ENCODE data around the gene CTBP2.
"Not testable (repeated sequence)": the region's sequence is repeated elsewhere in the genome, so short reads cannot be mapped to it uniquely, and the experiment has no call there.

CTBP2 gene

GRCh38 chr10:124991835-124992234 lies 168.5 kb downstream of the CTBP2 start:
- DNase-seq = no peak

- DNase-seq = no peak
These were observed 169.4 kb downstream of the CTBP2 start for GRCh38 chr10:124990671-124991625.

DNA sequence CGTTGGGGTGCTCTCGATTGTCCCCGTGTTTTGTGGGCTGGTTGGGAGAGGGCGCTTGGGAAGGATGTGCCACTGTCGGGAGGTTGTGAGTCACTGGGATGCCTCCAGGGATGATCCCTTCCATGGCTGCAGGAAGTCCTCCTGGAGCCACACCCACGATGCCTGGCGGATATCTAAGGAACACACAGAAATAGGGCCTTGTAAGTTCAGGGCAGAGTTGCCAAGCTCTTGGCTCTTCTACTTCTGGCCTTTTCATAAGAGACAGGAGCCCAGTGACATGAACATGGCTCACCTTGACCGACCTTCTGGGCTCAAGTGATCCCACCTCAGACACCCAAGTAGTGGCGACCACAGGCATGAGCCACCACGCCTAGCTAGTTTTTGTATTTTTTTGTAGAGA lies 170.8 kb downstream of the CTBP2 start:
- DNase-seq = no peak

- DNase-seq = not testable (repeated sequence)
These were observed 171.6 kb downstream of the CTBP2 start for GRCh38 chr10:124988753-124989152.

GRCh38 chr10:124987788-124988187 lies 172.6 kb downstream of the CTBP2 start:
- no peak for DNase-seq

DNA sequence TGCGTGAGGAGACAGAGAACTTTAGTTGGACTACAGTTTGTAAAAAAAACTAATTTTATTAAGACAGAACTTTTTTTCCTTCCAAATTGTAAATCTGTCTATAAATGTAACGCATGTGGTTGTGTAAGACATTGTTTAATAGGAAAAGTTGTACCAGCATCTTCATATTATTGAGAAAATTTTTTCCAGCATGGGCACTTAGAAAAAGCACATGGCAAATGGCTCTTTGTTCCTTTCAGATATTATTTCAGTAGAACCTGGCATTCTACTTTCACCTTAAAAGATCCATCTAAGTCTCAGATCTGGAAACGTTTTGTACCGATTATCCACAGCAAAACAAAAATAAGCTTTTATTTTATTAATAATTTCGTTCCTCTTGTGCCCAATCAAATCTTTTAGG lies 175.2 kb downstream of the CTBP2 start:
- DNase-seq = no peak

DNA sequence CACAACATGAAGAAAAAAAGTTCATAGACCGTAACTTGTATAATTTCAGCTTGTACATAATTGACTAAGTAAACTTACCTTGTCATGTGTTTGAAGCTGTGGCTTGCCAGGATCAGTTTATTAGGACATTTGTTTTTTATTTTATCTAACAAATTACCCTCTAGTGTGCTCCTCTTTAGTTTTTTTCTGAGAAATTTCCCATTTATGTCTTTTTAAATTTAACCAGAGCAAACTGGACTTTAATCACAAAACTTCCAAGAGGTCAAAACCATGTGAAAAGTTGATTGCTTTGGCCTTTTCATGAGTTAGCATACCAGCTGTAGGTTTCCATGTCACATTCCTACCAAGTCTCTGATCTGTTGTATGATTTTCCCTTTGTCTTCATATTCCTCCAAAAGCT lies 176.0 kb downstream of the CTBP2 start:
- DNase-seq = no peak

GRCh38 chr10:124983321-124983720 lies 177.0 kb downstream of the CTBP2 start:
- DNase-seq = no peak

DNA sequence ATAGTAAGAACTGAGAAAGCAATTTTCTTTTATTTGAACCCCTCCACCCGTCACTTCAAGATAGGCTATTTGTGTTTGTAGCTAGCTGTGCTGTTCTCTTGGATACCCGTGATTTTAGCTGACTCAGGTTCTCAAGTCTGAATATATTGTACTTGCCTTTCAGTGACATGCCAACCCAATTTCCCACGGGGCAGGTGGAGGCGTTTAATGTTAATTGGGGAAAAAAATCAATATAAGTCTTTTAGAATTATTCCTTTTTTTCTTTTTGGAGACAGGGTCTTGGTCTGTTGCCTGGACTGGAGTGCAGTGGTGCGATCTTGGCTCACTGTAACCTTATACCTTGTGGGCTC lies 182.0 kb downstream of the CTBP2 start:
- DNase-seq = no peak

GRCh38 chr10:124977648-124978375 lies 182.6 kb downstream of the CTBP2 start:
- no peak for DNase-seq

DNA sequence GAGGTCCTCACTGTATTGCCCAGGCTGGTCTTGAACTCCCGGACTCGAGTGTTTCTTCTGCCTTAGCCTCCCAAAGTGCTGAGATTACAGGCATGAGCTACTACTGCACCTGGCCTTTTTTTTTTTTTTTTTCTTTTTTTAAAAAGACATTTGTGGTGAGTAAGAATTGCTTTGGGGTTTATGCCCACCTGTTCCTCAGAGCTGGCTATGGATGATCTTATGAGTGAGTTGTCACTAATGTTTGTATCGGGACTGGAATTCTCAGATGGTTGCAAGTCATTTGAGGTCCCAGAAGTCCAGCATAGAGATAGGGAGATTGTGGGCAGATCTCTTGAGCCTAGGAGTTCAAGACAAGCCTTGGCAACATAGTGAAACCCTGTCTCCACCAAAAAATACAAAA lies 183.2 kb downstream of the CTBP2 start:
- no peak for DNase-seq

DNA sequence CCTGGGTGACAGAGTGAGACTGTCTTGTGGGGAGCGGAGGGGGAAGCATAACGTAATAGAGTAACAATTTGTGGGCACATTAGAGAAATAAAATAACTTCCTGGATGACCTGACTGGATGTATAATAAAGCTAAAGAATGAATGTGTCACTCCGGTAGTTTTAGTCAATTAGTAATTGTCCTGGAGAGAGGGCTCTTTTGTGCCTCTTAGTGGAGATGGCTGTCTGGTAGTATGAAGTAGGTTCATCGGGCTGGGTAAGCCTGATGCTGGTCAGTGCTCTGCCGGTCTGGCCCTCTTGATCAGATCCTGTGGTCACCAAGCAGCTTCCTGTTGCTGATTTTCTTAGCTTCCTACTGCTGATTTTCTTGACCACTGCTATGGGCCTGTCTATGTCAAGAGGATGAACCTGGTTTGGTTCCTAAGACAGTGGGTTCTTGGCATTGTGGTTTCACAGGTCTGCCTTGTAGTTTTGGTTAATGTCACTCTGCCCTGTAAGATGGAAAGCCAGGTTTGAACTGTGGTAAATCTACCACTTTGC lies 184.3 kb downstream of the CTBP2 start:
- DNase-seq = no peak

GRCh38 chr10:124974131-124974530 lies 186.2 kb downstream of the CTBP2 start:
- no peak for DNase-seq

- no peak for DNase-seq
These were observed 187.7 kb downstream of the CTBP2 start for GRCh38 chr10:124972637-124973036.

DNA sequence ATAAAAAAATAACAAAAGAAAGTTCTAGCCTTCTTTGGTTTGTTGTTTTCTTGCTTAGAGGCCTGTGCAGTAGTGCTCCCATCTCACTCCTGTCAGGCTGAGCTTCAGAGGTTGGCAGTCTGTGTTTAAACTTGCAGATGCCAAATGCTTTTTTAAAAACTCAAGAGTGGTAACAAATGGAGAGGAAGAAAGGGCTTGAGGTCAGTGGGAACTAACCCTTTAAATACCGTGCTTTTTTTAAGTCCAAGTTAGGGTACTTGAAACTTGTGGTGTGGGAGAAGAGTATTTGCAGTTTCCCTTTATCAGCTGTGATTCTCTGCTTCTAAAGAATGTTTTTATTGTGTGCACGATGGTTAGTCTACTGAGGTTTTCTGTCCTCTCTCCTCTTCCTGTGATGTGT lies 189.1 kb downstream of the CTBP2 start:
- DNase-seq = no peak

- no peak for DNase-seq
These were observed 193.1 kb downstream of the CTBP2 start for GRCh38 chr10:124967255-124967654.

GRCh38 chr10:124966008-124966407 lies 194.4 kb downstream of the CTBP2 start:
- no peak for DNase-seq

- no peak for DNase-seq
These were observed 196.3 kb downstream of the CTBP2 start for GRCh38 chr10:124963866-124964720.

- DNase-seq = no peak
These were observed 197.9 kb downstream of the CTBP2 start for GRCh38 chr10:124962421-124962820.

DNA sequence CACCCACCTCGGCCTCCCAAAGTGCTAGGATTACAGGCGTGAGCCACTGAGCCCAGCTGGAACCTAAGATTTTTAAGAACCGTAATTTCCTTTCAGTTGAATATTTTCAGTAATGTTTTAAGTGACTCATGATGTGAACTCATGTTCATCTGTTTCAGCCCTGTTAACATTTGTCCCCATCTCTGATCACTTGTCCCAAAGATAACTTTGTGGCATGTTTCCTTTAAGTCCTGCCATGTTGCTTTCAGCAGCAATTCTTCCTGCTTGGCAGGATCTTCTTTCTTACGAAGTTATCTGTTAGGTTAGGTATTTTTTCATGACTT lies 199.2 kb downstream of the CTBP2 start:
- DNase-seq = no peak

DNA sequence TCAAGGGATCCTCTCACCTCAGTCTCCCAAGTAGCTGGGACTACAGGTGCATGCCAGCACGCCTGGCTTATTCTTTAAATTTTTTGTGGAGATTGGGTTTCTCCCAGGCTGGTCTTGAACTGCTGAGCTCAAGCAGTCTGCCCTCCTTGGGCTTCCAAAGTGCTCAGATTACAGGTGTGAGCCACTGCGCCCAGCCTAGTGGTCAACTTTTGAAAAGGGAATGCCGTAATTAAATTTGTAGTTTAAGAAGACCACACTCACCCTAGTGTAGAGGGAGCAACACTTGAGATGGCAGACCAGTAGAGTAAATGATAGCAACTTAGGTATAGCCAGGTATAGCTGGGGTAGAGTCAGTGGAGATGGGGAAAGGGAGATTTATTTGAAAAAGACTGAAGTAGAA lies 200.8 kb downstream of the CTBP2 start:
- no peak for DNase-seq

GRCh38 chr10:124957404-124957947 lies 202.9 kb downstream of the CTBP2 start:
- no peak for DNase-seq

GRCh38 chr10:124956764-124957163 lies 203.6 kb downstream of the CTBP2 start:
- no peak for DNase-seq

All from NCI-H2029 treated with DMSO at 0.1 percent for 48 hours (cell line).